HL-60/S4 (cell line): ENCODE measurements around the gene CFAP58.

ENCODE experiments used
- in situ Hi-C: fragments of 300-500 bp; cut with MboI; formaldehyde crosslinking; loops from 2 replicates; pipeline ENCODE4 v1.14.3; 2022; ENCODE audit warnings: low sequenced_read_pairs

Gene CFAP58

GRCh38 chr10:104472957-104473745 lies 119.5 kb downstream of the CFAP58 start:
- in situ Hi-C loops, result no loop called here

DNA sequence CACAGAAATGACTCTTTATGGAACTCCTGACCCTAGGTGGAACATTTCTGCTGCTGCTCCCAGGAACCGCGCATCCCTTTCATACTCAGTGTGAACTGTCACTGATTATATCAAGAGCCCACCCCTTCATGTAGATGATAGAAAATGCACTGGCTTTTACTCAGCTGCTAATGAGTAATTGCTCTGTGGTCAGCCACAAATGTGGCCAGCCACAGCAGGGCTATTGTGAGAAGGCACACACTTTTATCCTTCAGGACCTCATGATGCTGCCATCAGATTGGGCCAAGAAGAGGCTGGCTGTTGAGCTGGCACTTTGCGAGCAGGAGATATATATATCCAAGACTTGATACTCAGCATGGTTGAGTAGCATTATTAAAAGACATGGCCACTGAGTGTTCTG lies 124.7 kb downstream of the CFAP58 start:
- in situ Hi-C loops, result no loop called here

- in situ Hi-C loops, result no loop called here
Measured at GRCh38 chr10:104479906-104480593, 126.4 kb downstream of the CFAP58 start.

DNA sequence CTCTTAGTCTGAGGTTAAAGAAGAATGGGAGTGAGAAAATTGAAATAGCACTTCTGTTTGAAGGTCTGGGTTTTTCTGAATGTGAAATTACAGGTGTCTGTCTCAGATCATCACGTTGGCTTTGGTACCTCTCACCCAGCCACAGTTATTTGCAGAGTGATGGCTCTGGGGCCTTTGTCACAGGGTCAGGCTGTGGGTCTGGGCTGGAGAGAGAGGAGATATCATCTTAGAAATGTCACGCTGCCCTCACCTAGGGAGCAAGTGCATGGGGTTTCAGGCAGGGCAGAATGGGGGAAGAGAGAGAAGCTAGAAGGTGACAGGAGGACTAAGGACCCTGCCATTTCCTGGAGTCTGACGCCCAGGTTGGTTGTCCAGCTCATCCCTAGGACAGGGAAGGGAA lies 127.2 kb downstream of the CFAP58 start:
- in situ Hi-C loops, result no loop called here

GRCh38 chr10:104483582-104483981 lies 129.9 kb downstream of the CFAP58 start:
- in situ Hi-C loops, result no loop called here

GRCh38 chr10:104485632-104486031 lies 132.0 kb downstream of the CFAP58 start:
- in situ Hi-C loops, result no loop called here

- in situ Hi-C loops, result no loop called here
Measured at GRCh38 chr10:104486803-104487202, 133.2 kb downstream of the CFAP58 start.

- in situ Hi-C loops, result no loop called here
Measured at GRCh38 chr10:104487794-104488438, 134.3 kb downstream of the CFAP58 start.

DNA sequence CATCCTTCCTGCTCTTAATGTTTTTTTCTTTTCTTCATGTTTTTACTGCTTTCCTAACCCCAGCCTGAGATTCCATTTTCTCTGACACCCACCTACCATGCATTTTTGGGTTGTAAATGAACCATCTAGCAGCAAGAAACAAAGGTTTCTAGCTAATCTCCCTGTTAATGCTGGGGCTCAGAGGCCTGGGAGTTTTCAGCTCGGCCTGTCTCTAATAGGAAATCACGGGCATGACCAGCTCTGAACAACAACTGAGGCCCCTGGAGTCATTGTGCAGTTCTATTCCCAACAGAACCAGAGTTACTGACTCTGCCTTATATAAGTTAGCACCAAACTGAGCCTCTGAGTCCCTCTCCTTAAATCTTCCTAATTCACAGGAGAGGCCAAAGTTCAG lies 134.8 kb downstream of the CFAP58 start:
- in situ Hi-C loops, result no loop called here

DNA sequence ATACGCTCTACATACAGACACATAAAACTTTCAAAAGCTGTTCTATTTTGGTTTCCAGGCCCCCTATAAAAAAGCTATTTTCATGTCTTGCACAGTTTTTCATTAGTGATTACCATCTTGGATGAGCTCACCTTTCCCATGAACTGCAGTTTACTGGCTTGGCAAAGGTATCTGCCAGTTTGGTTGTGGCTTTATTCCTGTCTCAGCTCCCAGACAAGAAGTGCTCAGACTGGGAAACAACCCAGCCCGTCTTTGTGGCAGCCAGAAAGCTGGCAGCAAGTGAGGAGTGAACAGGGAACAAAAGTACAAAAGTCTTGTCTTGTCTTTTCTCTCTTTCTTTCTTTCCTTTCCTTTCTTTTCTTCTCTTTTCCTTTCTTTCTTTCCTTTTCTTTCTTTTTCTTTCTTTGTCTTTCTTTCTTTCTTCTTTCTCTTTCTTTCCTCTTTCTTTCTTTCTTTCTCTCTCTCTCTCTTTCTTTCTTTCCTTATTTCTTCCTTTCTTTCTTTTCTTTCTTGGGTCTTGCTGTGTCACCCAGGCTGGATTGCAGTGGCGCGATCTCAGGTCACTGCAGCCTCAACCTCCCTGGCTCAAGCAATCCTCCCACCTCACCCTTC lies 138.8 kb downstream of the CFAP58 start:
- in situ Hi-C loops, result no loop called here

DNA sequence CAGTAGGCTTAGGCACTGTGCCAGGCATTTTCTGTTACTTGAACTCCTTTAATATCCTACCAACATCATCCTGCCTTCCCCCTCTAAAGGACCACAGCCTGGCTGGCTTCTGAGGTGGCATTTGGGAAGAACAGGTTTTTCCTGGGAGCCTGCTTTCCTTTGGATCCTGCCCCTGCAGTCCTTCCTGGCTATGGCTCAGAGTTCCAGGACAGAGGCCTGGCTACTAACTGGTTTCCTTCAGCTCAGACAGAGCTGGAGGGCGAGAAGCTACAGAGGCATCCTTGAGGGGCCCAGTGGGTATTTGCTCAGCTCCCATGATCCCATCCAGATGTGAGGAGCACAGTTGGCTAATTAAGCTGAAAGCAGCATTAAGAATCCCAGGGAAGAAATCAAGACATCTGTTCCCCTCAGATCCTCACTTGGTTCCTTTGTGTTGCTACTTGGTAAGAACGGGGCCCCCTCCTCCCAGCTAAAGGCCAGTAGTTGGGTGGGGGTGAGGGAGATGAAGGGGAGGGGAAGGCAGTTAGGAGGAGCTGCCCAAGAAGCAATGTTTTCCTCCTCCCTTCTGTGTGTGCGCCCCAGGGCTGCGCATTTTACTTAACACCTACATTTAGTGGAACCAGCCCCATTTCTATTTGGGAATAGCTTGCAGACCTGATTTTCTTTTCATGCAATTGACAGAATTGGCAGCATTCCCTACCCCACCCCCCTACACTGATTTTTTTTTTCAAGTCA lies 144.9 kb downstream of the CFAP58 start:
- in situ Hi-C loops, result no loop called here

GRCh38 chr10:104501449-104501848 lies 147.8 kb downstream of the CFAP58 start:
- in situ Hi-C loops, result no loop called here

DNA sequence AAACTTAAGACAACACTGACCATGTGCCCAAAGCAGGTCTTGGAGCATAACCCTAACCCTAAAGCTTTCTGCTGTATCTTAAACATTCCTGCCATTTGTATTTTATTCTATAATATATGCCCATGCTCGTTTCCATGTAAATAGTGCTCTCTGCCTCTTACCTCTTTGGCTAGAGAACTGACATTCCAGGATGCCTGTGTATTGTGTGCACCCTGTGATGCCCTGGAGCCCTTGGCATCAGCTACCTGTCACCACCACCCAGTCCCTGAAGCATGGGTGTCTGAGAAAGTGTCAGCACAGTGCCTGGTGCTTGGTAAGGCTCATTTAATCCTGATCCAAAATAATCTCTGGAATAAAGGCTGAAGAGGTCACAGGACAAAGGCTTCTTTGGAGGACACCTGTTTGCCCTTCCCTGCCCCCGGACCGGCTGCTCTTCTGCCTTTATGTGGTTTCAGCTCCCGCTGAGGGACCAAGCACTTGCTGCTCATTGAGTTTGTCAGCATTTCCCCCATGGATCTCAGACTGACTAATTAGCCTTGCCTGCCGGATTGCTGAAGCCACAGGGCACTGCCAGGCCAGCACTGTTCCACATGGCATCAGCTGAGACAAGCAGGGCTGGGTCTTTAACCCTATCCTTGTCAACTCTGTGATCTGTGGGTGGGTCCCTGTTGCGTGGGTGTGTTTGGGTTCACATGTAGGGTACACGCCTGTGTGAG lies 148.4 kb downstream of the CFAP58 start:
- in situ Hi-C loops, result no loop called here

- in situ Hi-C loops, result no loop called here
Measured at GRCh38 chr10:104502907-104503306, 149.3 kb downstream of the CFAP58 start.
